Astrocyte of the cerebellum (primary cell): ENCODE data around the gene SUSD3.

ENCODE experiments used
- DNase-seq: peaks from one replicate; pipeline ENCODE4 v3.0.0-alpha.2; 2011; ENCODE audit warnings: low read depth
- H3K4me3 ChIP-seq: 2 replicates; pipeline ENCODE4 v1.5.1; 2011; ENCODE audit warnings: mild to moderate bottlenecking, low read depth, low read length, moderate library complexity
- in situ Hi-C: cut with HindIII; loops from 2 replicates; pipeline ENCODE4 v1.10.0; 2017; ENCODE audit warnings: low sequenced_read_pairs
- TF ChIP-seq, protein P1 (sequence below): IDR thresholded peaks from 2 replicates; pipeline ENCODE4 v1.5.1; 2012; ENCODE audit warnings: low read length, low read depth, moderate library complexity, mild to moderate bottlenecking; ENCODE audit errors: missing control alignments

SUSD3 gene

DNA sequence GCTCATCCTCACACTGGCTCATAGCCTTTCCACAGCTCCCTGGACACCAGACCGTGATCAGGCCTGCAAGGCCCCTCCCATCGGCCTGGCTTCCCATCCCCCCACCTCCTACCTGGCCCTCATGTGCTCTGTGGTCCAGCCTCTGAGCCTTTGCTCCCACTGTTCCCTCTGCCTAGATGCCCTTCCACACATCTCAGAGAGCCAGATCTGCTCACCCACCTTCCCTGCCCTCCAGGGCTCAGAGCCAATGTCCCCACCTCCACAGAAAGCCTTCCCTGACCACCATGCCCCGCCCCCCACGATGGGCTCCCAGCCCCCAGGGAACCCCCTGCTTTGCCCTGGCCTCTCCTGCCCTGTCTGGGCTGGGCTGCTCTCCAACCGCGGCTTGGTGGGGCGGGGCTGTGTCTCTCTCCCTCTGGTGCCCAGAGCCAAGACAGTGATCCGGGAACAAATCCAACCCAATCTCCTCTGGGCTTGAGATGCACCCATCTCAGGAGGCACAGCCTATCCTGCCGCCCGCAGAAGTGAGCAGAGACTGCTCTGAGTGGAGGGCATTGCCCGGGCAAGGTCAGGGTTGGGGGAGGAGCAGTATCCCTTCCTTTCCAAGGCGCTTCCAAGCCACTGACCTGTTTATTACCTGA, 73.9 kb downstream of the SUSD3 start:
- peak overlapping the region; percentile 72 for H3K4me3 ChIP-seq
- no peak for DNase-seq
- TF ChIP-seq, protein P1, sequence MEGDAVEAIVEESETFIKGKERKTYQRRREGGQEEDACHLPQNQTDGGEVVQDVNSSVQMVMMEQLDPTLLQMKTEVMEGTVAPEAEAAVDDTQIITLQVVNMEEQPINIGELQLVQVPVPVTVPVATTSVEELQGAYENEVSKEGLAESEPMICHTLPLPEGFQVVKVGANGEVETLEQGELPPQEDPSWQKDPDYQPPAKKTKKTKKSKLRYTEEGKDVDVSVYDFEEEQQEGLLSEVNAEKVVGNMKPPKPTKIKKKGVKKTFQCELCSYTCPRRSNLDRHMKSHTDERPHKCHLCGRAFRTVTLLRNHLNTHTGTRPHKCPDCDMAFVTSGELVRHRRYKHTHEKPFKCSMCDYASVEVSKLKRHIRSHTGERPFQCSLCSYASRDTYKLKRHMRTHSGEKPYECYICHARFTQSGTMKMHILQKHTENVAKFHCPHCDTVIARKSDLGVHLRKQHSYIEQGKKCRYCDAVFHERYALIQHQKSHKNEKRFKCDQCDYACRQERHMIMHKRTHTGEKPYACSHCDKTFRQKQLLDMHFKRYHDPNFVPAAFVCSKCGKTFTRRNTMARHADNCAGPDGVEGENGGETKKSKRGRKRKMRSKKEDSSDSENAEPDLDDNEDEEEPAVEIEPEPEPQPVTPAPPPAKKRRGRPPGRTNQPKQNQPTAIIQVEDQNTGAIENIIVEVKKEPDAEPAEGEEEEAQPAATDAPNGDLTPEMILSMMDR = no peak
- in situ Hi-C loops = no loop called here

DNA sequence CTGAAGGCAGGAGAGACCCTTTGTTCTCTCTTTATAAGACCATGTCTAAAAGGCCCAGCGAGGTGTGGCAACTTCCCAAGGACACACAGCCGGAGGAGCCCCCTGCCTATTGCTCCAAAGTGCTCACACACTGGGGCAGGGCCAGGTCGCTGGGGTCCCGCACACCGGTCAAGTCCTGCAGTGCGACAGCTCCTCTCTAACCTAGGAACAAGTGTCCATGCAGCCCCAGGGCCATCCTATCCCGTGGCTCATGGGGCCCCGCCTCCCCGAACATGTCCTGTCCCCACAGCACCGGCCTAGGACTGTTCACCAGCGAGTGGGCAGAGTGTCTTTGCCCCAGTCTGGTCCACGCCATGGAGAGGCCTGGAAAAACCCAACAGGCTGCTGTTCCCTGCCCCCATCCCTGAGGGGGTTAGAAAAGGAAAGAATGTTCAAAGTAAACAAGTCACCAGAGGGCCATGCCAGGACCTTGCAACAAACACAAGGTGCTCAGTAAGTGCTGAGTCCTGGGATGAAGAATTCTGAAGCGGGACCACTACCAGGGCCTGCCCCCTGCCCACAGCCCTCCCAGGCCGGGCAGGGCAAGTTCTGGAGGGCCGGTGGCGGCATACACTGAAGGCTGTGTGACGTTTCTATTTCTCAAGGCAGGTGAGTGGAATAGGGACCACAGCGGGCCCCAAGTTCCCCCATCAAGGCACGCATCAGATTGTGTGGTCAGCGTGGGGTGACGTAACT, 74.6 kb downstream of the SUSD3 start:
- peak; percentile 72 for DNase-seq
- H3K4me3 ChIP-seq = peak overlapping the region; percentile 72
- in situ Hi-C loops = no loop called here
- TF ChIP-seq, protein P1 = no peak

DNA sequence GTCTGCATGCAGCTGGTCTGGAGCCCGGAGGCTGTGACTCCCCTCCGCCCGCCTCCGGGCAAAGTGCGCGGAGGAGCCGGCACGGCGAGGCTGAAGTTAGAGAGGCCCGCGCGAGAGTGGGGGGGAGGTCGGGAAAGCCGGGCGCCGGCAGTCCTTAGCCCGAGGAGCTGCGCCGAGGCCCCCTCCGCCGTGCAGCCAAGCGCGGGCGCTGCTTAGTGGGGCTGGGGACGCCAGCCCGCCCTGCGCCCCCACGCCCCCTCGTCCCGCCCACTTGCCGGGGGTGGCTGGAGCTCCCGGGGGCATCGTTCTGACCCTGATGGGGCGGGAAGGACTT, 75.1 kb downstream of the SUSD3 start:
- peak overlapping the region; percentile 72 for H3K4me3 ChIP-seq
- in situ Hi-C loops = no loop called here
- TF ChIP-seq, protein P1 = no peak
- DNase-seq = no peak

DNA sequence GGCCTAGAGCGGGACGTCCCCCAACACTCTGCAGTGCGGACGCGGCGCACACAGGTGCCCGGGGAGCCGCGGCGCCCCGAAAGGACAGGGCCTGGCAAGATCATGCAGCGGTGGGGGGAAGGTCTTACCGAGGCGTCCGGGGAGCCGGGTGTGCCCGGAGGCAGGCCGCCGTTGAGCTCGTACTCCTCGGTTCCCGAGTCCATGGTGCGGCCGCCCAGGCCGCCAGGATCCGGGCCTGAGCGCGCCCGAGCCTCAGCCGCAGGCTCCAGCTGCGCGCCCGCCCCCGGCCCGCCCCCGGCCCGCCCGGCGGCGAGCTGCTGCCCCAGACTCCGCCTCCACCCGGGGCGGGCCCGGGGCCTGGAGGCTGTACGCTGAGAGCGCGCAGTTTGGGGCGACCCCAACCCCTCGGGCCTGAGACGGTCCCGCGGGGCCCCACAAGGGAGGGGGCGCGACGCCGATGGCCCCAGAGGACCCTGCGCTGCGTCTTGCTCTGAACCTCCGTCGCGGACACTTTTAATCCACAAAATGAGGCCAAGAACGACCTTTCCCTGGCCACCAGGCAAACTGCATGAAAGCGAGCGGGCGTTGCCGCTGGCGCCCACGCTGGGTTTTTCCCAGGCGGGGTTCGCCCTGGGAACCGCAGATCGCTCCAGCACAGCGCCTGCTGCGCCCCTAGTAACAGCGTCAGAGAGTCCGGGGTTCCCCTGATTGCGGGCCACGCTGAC, 75.7 kb downstream of the SUSD3 start, which contains the start of gene NINJ1:
Gene NINJ1 (minus strand): TSS at position 237 of the 725 bp plus-strand sequence. CDS start 34 bp downstream, at position 203.
- in situ Hi-C loops = no loop called here
- peak within 1 kb of the TSS; percentile 72 for H3K4me3 ChIP-seq
- TF ChIP-seq, protein P1 = no peak
- no peak for DNase-seq
